HL-60/S4 (cell line): Measurements from ENCODE around the gene PALLD.
"Not testable (repeated sequence)": the region's sequence is repeated elsewhere in the genome, so short reads cannot be mapped to it uniquely, and the experiment has no call there.

Experiments used
- in situ Hi-C: fragments of 300-500 bp; cut with MboI; formaldehyde crosslinking; loops from 2 replicates; pipeline ENCODE4 v1.14.3; 2022; ENCODE audit warnings: low sequenced_read_pairs

The PALLD gene

DNA sequence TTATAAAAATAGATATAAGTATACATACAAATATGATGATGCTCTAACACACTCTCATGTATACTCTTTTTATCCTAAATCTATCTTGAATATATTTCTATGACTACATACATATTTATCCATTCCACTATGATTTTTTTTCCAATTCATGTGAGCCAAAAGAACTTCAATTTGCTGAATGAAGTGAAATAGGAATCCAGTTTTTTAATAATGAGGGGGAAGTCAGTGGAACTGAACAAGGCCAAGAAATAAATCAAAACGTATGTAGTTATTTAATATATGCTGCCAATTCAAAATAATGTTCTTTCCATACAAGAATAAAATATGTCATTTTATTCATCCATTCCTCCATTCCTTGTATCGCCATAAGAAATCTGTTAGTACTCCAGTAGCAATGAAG, 6.1 kb upstream of the PALLD start:
- in situ Hi-C loops: no loop called here

GRCh38 chr4:168491563-168491962, 5.3 kb upstream of the PALLD start:
- in situ Hi-C loops: no loop called here

GRCh38 chr4:168498251-168498650, 1.4 kb downstream of the PALLD start:
- in situ Hi-C loops: no loop called here

- in situ Hi-C loops: no loop called here
These were observed 2.4 kb downstream of the PALLD start for GRCh38 chr4:168499241-168499640.

DNA sequence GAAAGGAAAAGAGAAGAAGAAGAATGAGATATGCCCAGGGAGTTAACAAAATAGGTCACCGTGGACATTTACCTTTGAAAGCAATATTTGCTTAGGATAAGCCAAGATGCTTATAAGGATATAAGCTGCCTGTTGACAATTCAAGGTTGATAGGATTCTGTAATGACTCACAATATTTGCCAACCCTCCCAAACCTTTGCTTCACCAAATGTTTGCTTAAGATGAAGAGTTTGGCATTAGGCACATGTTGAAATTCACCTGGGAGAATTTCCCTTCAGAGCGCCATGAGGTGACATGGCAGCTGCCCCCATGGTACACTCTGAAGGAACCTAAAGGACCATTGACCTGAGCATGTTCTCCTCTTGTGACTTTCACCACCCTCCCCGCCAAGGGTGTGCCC, 4.6 kb downstream of the PALLD start:
- in situ Hi-C loops: no loop called here

DNA sequence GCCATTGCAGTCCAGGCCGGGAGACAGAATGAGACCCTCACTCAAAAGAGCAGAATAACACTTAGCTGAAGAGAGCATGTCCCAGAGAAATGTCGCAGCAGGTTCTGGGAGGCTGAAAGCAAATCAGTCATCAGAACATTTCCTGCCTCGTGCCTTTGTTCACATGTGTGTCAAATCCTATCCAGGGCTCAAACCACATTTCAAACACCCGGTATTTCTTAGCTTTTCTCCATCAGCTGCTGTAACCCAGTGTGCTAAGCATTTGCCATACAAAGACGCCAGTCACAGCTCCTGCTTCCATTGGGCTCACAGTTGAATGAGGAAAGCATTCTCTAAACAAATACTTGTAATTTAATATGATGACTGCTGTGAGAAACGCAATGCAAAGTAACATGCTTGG, 6.0 kb downstream of the PALLD start:
- in situ Hi-C loops: no loop called here

DNA sequence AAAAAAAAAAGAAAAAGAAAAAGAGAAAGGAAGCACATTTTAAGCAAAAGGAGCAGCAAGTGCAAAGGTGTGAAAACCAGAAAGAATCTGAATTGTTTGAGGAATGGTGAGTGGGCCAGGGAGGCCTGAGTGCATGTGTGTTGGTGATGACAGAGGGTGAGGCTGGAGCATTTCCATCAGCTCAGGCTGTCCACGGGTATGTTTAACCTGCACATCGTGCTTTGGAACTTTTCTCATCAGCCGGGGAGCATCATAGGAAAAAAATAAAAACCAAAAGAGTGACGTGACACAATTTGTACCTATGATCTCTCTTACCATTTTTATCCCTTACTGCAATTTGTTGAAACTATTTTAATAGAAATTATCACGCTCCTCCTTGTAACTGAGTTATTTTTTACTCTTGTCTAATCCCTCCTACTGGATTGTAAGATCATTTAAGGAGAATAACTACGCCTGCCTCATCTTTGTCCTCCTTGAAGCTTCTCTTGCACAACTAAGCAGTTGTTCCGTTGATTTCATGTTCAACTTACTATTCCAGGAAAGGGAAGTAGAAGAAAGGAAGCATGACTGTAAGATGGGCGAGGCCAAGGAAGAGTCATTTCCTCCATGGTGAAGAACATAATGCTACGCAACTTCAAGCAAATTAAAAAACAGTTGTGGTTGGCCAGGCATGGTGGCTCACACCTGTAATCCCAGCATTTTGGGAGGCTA, 7.0 kb downstream of the PALLD start:
- in situ Hi-C loops: no loop called here

DNA sequence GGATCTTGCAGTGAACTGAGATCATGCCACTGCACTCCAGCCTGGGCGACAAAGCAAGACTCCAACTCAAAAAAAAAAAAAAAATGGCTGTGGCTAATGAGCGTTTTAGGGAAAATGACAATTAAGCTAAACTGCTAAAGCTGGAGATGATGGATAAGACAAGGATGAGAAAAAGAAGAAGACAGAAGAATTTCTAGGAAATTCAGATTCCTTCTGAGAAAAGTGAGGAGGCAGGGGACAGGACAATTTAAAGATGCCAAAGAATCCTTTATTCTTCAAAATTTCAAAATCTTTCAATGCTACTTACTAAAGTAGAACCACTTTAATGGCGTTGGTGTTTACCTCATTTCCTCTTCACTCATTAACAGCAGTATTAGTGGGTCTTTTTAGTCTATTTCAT, 7.7 kb downstream of the PALLD start:
- in situ Hi-C loops: no loop called here

- in situ Hi-C loops: no loop called here
These were observed 9.2 kb downstream of the PALLD start for GRCh38 chr4:168506014-168506413.

DNA sequence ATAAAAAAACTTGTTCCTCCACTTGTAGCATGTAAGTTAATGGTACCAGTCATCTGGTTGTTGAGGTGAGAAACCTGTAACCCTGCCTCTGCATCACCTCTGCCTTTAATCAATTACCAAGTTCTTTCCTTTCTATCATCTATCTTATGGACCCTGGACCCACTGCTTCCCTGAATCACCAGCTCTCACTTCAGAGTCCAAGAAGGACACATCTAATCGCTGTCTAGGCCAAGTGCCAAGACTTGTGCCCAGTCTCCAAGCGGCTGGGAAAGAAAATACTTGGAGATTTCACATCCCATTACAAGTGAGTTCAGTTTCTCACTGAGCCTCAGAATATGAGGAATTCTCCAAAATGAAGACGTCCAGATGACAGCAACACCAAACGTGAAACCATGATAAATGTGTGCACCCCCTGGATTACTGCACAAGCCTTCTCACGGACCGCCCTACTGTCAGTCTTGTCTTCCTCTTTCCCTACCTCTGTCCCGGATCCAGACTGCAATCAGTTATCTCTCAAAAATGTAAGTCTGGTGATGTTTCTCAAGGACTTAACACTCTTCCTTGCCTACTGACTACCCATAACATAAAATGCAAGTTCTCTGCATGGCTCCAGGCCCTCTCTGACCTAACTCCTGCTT, 10.4 kb downstream of the PALLD start:
- in situ Hi-C loops: no loop called here

- in situ Hi-C loops: no loop called here
These were observed 11.8 kb downstream of the PALLD start for GRCh38 chr4:168508683-168509082.

GRCh38 chr4:168509786-168510185, 12.9 kb downstream of the PALLD start:
- in situ Hi-C loops: no loop called here

DNA sequence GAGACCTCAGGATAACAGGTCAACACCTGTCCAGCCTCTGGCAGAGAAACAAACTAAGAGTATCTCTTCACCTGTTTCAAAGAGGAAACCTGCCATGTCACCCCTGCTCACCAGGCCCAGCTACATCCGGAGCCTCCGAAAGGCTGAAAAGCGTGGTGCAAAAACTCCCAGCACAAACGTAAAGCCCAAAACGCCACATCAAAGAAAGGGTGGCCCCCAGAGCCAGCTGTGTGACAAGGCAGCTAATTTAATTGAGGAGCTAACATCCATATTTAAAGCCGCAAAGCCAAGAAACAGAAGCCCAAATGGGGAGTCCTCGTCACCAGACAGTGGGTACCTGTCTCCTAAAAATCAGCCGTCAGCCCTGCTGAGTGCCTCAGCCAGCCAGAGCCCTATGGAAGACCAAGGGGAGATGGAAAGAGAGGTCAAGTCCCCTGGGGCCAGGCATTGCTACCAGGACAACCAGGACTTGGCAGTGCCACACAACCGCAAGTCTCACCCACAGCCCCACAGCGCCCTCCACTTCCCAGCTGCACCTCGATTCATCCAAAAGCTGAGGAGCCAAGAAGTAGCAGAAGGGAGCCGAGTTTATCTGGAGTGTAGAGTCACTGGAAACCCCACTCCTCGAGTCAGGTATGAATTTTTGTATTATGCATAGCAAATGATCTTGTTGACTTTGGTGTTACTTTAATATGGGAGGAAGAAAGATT, 15.1 kb downstream of the PALLD start:
- in situ Hi-C loops: no loop called here

DNA sequence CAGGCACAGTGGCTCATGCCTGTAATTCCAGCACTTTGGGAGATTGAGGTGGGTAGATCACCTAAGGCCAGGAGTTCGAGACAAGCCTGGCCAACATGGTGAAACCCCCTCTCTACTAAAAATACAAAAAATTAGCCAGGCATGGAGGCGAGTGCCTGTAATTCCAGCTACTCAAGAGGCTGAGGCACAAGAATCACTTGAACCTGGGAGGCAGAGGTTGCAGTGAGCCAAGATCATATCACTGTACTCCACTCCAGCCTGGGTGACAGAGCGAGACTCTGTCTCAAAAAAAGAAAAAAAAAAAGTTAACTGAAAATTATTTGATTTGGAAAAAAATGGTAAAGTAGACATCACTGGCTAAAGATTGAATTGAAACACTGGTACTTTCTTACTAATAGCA, 17.0 kb downstream of the PALLD start:
- in situ Hi-C loops: not testable (repeated sequence)

DNA sequence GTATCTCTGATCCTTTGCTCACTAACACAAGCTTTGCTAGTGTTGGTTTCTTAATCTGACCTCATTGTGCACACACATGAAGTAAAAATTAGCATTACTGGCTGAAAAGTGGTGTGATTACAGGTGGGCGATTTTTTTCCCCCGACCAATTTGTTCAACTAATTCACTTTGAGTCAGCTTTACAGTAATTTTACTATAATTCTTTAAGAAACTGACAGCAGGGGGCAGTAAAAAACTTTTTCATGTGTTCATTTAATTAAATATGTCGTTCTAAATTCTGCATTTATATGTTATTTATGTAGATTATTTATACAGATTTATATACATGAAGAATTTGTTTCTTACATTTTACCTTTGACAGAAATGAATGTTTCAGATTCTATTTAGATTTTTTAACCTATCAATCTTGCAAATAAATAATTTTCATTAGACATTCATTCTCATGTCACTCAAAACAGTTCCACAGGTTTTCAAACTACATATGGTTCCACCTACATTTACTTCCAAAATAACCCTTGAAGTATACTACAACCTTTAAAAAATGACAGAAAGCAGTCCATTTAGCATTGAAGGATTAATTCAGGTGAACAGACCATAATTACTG, 17.5 kb downstream of the PALLD start:
- in situ Hi-C loops: no loop called here

DNA sequence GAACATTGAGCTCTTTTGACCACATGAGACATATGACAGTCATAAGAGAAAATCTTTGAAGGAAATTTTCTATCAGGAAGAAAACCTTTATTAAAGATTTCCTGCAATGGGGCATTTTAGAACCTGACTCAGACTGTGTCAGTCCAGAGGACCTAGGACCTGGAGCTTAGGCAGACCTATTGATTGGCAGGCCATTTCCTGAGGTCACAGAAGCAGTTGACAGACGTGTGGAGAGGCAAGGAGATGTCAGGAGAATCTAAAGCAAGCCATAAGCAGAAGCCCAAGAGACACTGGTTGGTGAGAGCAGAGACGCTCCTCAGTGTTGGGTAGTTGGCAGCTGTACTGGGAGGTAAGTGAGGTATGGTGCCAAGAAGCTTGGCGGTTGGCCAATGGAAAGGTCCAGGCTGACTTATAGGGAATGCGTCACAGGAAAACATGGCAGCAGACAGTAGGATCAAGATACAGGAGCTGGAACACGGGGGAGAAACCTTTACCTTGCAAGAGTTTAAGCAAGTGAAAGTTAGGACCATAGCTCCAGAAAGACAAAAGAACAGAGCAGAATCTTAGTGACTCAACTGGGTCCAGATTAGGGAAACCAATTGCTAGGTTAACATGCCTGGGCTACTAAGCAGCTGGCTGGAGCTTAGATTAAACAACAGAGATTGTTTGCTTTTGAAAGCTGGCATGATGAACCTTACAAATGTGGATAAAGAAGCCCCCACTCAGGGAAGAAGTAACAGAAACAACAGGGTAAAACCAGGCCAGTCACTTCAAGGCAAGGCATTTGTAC, 18.6 kb downstream of the PALLD start:
- in situ Hi-C loops: no loop called here

- in situ Hi-C loops: no loop called here
These were observed 20.0 kb downstream of the PALLD start for GRCh38 chr4:168516841-168517240.

DNA sequence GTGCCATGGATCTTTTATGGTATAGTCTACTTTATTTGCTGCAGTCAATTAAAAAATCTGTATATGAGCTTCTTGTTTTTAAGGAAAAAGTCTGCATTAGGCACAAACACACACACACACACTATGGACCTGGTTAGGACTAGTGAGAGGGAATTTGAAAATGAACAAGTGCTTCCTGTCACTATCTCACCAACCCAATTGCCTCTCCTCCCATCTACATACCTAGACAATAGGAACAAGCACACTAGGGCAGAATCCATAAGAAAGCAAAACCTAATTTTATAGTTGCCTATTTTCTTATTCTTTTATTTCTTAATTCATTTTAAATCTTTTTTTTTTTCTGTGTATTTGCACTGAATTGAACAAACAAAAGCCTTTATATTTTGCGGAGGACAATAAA, 22.7 kb downstream of the PALLD start:
- in situ Hi-C loops: no loop called here

DNA sequence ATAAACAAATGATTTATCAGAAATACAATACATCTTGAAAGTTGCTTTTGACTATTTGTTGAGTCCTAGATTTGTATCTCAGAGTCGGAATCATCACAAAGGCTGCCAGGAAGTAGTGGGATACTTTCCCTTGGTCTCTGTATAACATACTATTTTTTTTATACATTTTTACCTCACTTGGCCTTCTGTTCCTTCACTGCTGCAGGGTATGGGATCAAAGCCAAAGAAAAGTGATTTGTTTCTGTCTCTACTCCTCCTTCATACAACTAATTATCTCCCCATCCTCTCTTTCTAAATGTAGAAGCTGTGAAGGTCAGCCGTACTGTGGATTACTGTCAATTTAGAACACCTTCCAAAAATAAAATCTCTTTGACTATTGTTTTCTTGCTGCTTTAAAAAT, 24.9 kb downstream of the PALLD start:
- in situ Hi-C loops: no loop called here

DNA sequence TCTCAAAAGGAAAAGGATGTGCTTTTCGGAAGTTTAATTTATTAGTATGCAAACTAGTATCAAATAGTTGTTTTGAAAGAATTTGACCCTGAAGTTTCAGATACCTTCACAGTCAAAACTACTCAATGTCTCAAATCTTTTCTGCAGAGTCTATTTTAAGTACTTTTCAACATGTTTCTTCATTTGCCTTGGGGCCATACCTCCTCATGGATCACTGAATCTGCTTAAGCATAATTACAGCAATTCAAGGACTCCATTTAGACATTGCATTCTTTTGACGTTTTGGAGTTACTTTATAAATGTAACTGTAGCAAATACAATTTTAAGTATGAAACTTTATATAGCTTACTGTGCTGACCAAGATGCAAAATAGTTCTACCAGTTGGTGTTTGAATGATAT, 25.5 kb downstream of the PALLD start:
- in situ Hi-C loops: no loop called here
